CD14-positive monocyte (primary cell): Measurements from ENCODE around the gene RGN. TPM values are rescaled to one million over a fixed set of nuclear protein-coding genes. Genes with fewer than 3 reads are reported as not detected.
"Not testable (repeated sequence)": the region's sequence is repeated elsewhere in the genome, so short reads cannot be mapped to it uniquely, and the experiment has no call there.

Experiments
- DNase-seq, 3 donors: peaks; one replicate each; pipeline ENCODE4 v3.0.0-alpha.2; 2011 to 2022
- H2AFZ ChIP-seq: 2 replicates; pipeline ENCODE4 v1.6.0; 2012; ENCODE audit warnings: mild to moderate bottlenecking, low read depth, low read length, inconsistent platforms; ENCODE audit not compliant: insufficient read depth, poor library complexity, severe bottlenecking
- H3K27ac ChIP-seq, 2 donors: 1 replicate in 1 of 2; 2 replicates in 1 of 2; pipeline ENCODE4 v1.5.1; 2012 to 2013; ENCODE audit warnings: low read length in 2 of 2, control low read depth in 1 of 2, inconsistent platforms in 1 of 2, low read depth in 1 of 2, mild to moderate bottlenecking in 1 of 2
- H3K27me3 ChIP-seq, 2 donors: one replicate each; pipeline versions ENCODE4 v1.6.0 to v1.6.1; 2011 to 2013; ENCODE audit warnings: low read length in 2 of 2; ENCODE audit not compliant: control insufficient read depth in 2 of 2, insufficient read depth in 2 of 2
- H3K36me3 ChIP-seq, 2 donors: replicated peaks in 1 of 2; 1 replicate in 1 of 2; 2 replicates in 1 of 2; pipeline versions ENCODE4 v1.5.1 to v1.6.1; 2012 to 2013; ENCODE audit warnings: low read length in 2 of 2, control low read depth in 1 of 2, inconsistent platforms in 1 of 2, mild to moderate bottlenecking in 1 of 2; ENCODE audit not compliant: insufficient read depth in 2 of 2, control insufficient read depth in 1 of 2
- H3K4me1 ChIP-seq, 2 donors: 1 replicate in 1 of 2; 2 replicates in 1 of 2; pipeline versions ENCODE4 v1.5.1 to v1.6.1; 2012 to 2013; ENCODE audit warnings: low read length in 2 of 2, control low read depth in 1 of 2, inconsistent platforms in 1 of 2, mild to moderate bottlenecking in 1 of 2, moderate library complexity in 1 of 2; ENCODE audit not compliant: insufficient read depth in 2 of 2, control insufficient read depth in 1 of 2
- H3K4me2 ChIP-seq: replicated peaks from 2 replicates; pipeline ENCODE3; 2012; ENCODE audit warnings: low read length, moderate library complexity, mild to moderate bottlenecking; ENCODE audit not compliant: poor library complexity, severe bottlenecking; ENCODE audit errors: extremely low read depth
- H3K4me3 ChIP-seq, 3 experiments: fragments of 200-600 bp in 1 of 3; sonication (generic) in 1 of 3; replicated peaks in 1 of 3; 1 replicate in 2 of 3; 2 replicates in 1 of 3; pipeline ENCODE4 v1.5.1; 2011 to 2013; ENCODE audit warnings: low read length in 3 of 3, mild to moderate bottlenecking in 3 of 3, control low read depth in 2 of 3, low read depth in 2 of 3, inconsistent platforms in 1 of 3, moderate library complexity in 1 of 3
- H3K79me2 ChIP-seq: 2 replicates; pipeline ENCODE4 v1.6.0; 2012; ENCODE audit warnings: mild to moderate bottlenecking, control low read depth, inconsistent platforms, low read length, moderate library complexity; ENCODE audit not compliant: insufficient read depth
- H3K9ac ChIP-seq: 2 replicates; pipeline ENCODE4 v1.6.0; 2017; ENCODE audit warnings: low read length, mild to moderate bottlenecking; ENCODE audit not compliant: insufficient read depth, poor library complexity, severe bottlenecking
- H3K9me3 ChIP-seq, 2 donors: replicated peaks in 1 of 2; 1 replicate in 1 of 2; 2 replicates in 1 of 2; pipeline versions ENCODE4 v1.5.1 to v1.6.1; 2012 to 2013; ENCODE audit warnings: low read length in 2 of 2, control low read depth in 1 of 2; ENCODE audit not compliant: control insufficient read depth in 1 of 2, insufficient read depth in 1 of 2
- H4K20me1 ChIP-seq: 2 replicates; pipeline ENCODE4 v1.6.0; 2012; ENCODE audit warnings: mild to moderate bottlenecking, low read length, control low read depth, moderate library complexity; ENCODE audit not compliant: insufficient read depth
- H3K27ac Mint-ChIP-seq, 7 donors: one replicate each; pipeline ENCODE4 v1.8.0; 2020; ENCODE audit warnings: mild to moderate bottlenecking in 7 of 7, mixed read lengths in 7 of 7, moderate library complexity in 6 of 7, inconsistent platforms in 2 of 7
- H3K27me3 Mint-ChIP-seq, 3 donors: one replicate each; pipeline ENCODE4 v1.8.0; 2021 to 2022; ENCODE audit warnings: low read depth in 3 of 3, mild to moderate bottlenecking in 3 of 3, mixed read lengths in 3 of 3, moderate library complexity in 3 of 3, inconsistent platforms in 1 of 3
- H3K36me3 Mint-ChIP-seq, 2 donors: one replicate each; pipeline ENCODE4 v1.8.0; 2020; ENCODE audit warnings: mixed read lengths in 2 of 2, inconsistent platforms in 1 of 2, mild to moderate bottlenecking in 1 of 2
- H3K4me1 Mint-ChIP-seq: one replicate; pipeline ENCODE4 v1.8.0; 2020; ENCODE audit warnings: mild to moderate bottlenecking, mixed read lengths
- H3K4me3 Mint-ChIP-seq, 2 donors: one replicate each; pipeline ENCODE4 v1.8.0; 2020; ENCODE audit warnings: mild to moderate bottlenecking in 2 of 2, mixed read lengths in 2 of 2, moderate library complexity in 1 of 2
- H3K9me3 Mint-ChIP-seq, 7 donors: one replicate each; pipeline ENCODE4 v1.8.0; 2020 to 2022; ENCODE audit warnings: mixed read lengths in 7 of 7, mild to moderate bottlenecking in 6 of 7, moderate library complexity in 6 of 7, inconsistent platforms in 2 of 7
- CTCF ChIP-seq: fragments of 200-600 bp; IDR thresholded peaks from one replicate; pipeline ENCODE4 v1.8.0; 2022; ENCODE audit warnings: antibody characterized with exemption, mild to moderate bottlenecking
- WGBS: methylation state at CpG from one replicate; pipeline ENCODE4 v1.1.5; 2013; ENCODE audit warnings: missing lambda C conversion rate; ENCODE audit not compliant: insufficient coverage; 5-methylcytosine and 5-hydroxymethylcytosine counted together
- intact Hi-C, 2 donors: fragments of 100-400 bp; cut with micrococcal nuclease; formaldehyde crosslinking; loops; one replicate each; pipeline versions ENCODE4 v1.15.0 to v1.15.1; 2023
- polyA plus RNA-seq, 3 donors: library from polyadenylated mRNA; depleted of rRNA in 1 of 3; unstranded in 2 of 3; stranded (reverse) in 1 of 3; fragments of 300-500 nt in 2 of 3; fragments of >200 nt in 1 of 3; fragmentation: Illumina TruSeq in 2 of 3; gene quantifications; 1 replicate in 2 of 3; 2 replicates in 1 of 3; pipeline ENCODE4 v1.2.3, GENCODE V29; 2012 to 2021

Gene RGN
- polyA plus RNA-seq, 3 donors = not detected

DNA sequence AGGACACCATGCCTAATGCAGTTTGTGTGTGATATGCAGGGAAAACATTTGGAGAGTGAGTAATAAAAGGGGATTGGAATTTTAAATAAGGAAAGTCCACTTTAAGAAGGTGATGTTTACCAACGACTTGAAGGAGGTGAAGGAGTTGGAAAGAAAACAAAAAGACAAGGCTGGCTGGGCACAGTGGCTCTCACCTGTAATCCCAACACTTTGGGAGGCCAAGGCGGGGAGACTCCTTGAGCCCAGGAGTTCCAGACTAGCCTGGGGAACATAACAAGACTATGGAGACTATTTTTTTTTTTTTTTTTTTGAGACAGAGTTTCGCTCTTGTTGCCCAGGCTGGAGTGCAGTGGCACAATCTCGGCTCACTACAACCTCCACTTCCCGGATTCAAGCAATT is 55.2 kb downstream of the RGN start:
- intact Hi-C loops = no loop called here
- H3K79me2 ChIP-seq = peaks cover 3% of the 10 kb centered on the region
- H3K27me3 ChIP-seq = no peaks in the 10 kb centered on the region
- no peak for DNase-seq
- H3K9ac ChIP-seq = no peak overlapping the region
- Mint-ChIP-seq H3K36me3 (peaks cover 2 to 6% of the 10 kb centered on the region in 2 donors), H3K27ac (no peak overlapping the region), H3K4me3 (no peak overlapping the region), H3K27me3 (peaks cover 0 to 25% (median 3%) of the 10 kb centered on the region in 3 donors), H3K9me3 (peaks cover 0 to 6% (median 2%) of the 10 kb centered on the region in 7 donors), H3K4me1 (no peaks in the 10 kb centered on the region)
- H3K27ac ChIP-seq = no peak overlapping the region
- H3K36me3 ChIP-seq = no peaks in the 10 kb centered on the region
- no peak overlapping the region for H2AFZ ChIP-seq
- peaks cover 0 to 2% of the 10 kb centered on the region in 2 donors for H3K4me1 ChIP-seq
- WGBS = no CpG with 5 or more reads among the region's 5 CpGs
- TF ChIP-seq CTCF = no peak
- H4K20me1 ChIP-seq = no peaks in the 10 kb centered on the region
- H3K4me2 ChIP-seq = no peak overlapping the region
- no peaks in the 10 kb centered on the region for H3K9me3 ChIP-seq
- no peak overlapping the region for H3K4me3 ChIP-seq

- H3K4me3 ChIP-seq, H3K4me1 Mint-ChIP-seq, H3K4me1 ChIP-seq, H3K79me2 ChIP-seq, H3K4me3 Mint-ChIP-seq, H4K20me1 ChIP-seq, H3K9ac ChIP-seq, H3K9me3 ChIP-seq, H3K4me2 ChIP-seq, H3K27ac Mint-ChIP-seq, intact Hi-C loops, H3K9me3 Mint-ChIP-seq, DNase-seq, H3K27ac ChIP-seq, H3K27me3 ChIP-seq, H2AFZ ChIP-seq: not testable (repeated sequence)
- no CpG with 5 or more reads among the region's 5 CpGs for WGBS
- H3K36me3 Mint-ChIP-seq = peaks cover 8 to 15% of the 10 kb centered on the region in 2 donors
- H3K36me3 ChIP-seq = peaks cover 9 to 14% of the 10 kb centered on the region in 2 donors
- peaks cover 0 to 27% (median 2%) of the 10 kb centered on the region in 3 donors for H3K27me3 Mint-ChIP-seq
Measured at GRCh38 chrX:47135650-47136049, 57.4 kb downstream of the RGN start.
